AG09309 (cell line): ENCODE measurements around the gene BNC2.

Experiments
- DNase-seq: peaks from one replicate; pipeline ENCODE4 v3.0.0-alpha.2; 2010; ENCODE audit warnings: low read depth
- H3K4me3 ChIP-seq: 2 replicates; pipeline ENCODE4 v1.5.1; 2011; ENCODE audit warnings: mild to moderate bottlenecking, low read depth, low read length, moderate library complexity; ENCODE audit not compliant: control insufficient read depth
- CTCF ChIP-seq: IDR thresholded peaks from 2 replicates; pipeline ENCODE4 v1.5.1; 2011; ENCODE audit warnings: mild to moderate bottlenecking, low read depth, low read length, inconsistent platforms; ENCODE audit not compliant: insufficient read depth, control insufficient read depth; ENCODE audit errors: missing control alignments

BNC2 gene

DNA sequence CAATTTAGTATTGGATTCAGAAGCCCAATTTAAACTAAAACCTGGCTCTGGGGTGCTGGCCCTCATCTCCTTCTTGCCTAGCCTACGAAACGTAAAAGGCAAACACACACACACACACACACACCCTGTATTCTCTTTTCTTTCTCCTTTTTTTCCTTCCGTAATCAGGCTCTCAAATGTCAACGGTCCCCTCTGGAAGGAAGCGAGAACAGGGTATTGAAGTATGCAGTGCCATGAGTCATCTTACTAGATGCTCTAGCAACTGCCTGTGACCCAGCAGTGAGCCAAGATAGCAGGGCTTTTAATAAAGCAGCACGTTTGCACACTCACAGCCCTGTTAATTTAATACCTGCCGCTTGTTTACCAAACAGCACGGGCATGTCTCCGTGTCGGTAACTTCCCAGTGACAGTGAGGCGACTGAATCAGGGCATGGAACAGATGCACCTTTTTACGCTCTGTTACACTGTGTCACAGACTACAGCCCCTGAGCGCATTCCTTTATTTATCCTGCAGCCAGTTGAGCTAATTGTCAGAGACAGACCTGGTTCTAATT is 243.8 kb downstream of the BNC2 start:
- no peak for DNase-seq
- H3K4me3 ChIP-seq: no peak overlapping the region
- no peak for TF ChIP-seq CTCF

DNA sequence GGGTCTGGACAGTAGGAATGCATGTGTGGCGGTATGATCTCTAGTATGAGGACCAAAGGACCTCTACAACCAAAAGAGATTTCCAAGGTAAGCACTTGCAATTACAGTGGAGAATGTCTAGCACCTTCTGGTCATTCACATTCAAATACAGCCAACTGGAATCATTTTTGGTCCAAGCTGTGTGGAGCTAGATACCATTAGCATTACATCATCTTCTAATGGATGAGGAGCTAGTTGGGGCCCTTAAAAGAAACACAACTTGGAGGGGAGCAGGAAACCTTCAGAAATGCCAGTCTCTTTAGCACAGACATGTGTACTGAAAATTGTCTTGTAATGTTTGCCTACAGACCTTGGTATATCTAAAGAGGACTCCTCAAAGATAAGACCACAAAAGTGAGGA is 244.7 kb downstream of the BNC2 start:
- no peak for DNase-seq
- H3K4me3 ChIP-seq: no peak overlapping the region

DNA sequence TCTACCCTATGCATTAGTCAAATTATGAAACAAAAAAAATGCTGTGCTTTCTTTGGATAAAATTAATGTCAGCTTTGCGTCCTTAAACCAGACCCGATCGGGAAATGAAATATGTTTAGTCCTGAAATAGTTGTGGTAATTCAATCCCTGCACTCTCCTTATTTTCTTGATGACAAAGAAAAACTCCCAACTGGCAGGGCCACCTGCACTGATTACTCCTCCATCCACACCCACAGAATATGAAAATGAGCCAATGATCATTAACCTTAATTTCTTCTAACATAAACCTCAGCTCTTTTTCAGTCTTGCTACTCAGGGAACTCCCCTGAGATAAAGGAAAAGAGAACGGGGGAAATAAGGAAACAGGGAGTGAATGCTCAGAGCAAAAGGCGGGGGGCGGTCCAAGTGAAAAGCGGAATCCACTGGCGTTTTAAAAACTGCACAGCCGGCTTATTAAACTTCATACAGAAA is 245.3 kb downstream of the BNC2 start:
- no peak for DNase-seq
- TF ChIP-seq CTCF: no peak
- H3K4me3 ChIP-seq: no peak overlapping the region

More for the DNA sequence above, 244.7 kb downstream of the BNC2 start:
- TF ChIP-seq CTCF: no peak

GRCh38 chr9:16624744-16625117 is 245.7 kb downstream of the BNC2 start:
- no peak overlapping the region for H3K4me3 ChIP-seq
- no peak for TF ChIP-seq CTCF
- no peak for DNase-seq

GRCh38 chr9:16623989-16624743 is 246.3 kb downstream of the BNC2 start:
- DNase-seq: no peak
- no peak overlapping the region for H3K4me3 ChIP-seq
- no peak for TF ChIP-seq CTCF

DNA sequence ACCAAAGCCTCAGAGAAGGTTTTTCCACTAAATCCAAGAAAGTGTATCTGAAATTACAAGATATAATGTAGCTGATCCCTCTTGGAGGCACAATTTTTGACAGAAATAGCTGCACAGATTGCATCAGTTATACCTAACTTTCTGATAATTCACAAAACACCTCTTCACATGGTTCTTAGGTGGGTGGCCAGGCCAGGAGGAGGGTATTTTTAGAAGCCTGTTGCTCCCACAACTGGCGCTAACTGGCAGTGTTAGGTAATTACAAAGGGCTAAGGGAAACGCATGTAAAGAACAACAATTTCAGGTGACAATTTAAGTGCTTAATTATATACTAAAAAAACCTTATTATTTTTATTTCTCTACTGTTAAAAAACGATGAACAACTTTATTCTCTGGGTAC is 247.9 kb downstream of the BNC2 start:
- TF ChIP-seq CTCF: no peak
- H3K4me3 ChIP-seq: no peak overlapping the region
- no peak for DNase-seq

- no peak for DNase-seq
- no peak for TF ChIP-seq CTCF
- H3K4me3 ChIP-seq: no peak overlapping the region
Observed at GRCh38 chr9:16619914-16620520, 250.5 kb downstream of the BNC2 start.
